Testis (tissue), 3 donors: ENCODE data around the gene STK17B. TPM values are rescaled to one million over a fixed set of nuclear protein-coding genes. Genes with fewer than 3 reads are reported as not detected.

Experiments used
- DNase-seq: peaks from one replicate; pipeline ENCODE4 v3.0.0-alpha.2; 2019
- H3K27ac ChIP-seq, 2 donors: fragments of 200-600 bp; sonication (generic); one replicate each; pipeline ENCODE4 v1.5.1; 2019
- H3K27me3 ChIP-seq: fragments of 200-600 bp; sonication (generic); one replicate; pipeline ENCODE4 v1.5.1; 2019
- H3K36me3 ChIP-seq: fragments of 200-600 bp; sonication (generic); one replicate; pipeline ENCODE4 v1.5.1; 2017; ENCODE audit warnings: low read depth; ENCODE audit errors: missing control alignments
- H3K4me1 ChIP-seq: fragments of 200-600 bp; sonication (generic); one replicate; pipeline ENCODE4 v1.5.1; 2019
- H3K4me3 ChIP-seq, 2 donors: fragments of 200-600 bp; sonication (generic); one replicate each; pipeline ENCODE4 v1.5.1; 2017 to 2019
- H3K9me3 ChIP-seq: fragments of 200-600 bp; sonication (generic); one replicate; pipeline ENCODE4 v1.5.1; 2017
- POLR2A ChIP-seq: fragments of 450-650 bp; IDR thresholded peaks from one replicate; pipeline ENCODE4 v1.6.1; 2017; ENCODE audit warnings: antibody characterized with exemption, mild to moderate bottlenecking, moderate library complexity
- WGBS, 2 donors: methylation state at CpG; one replicate each; pipeline ENCODE4 v1.1.5; 2018; 5-methylcytosine and 5-hydroxymethylcytosine counted together
- intact Hi-C: fragments of 100-400 bp; cut with DNase I; formaldehyde crosslinking; loops from one replicate; pipeline ENCODE4 v1.15.1; 2023; ENCODE audit warnings: low total_unique reads
- polyA plus RNA-seq: library from polyadenylated mRNA; stranded (reverse); fragments of 350-450 nt; fragmentation: Illumina TruSeq; extraction: RNeasy Lipid Tissue Mini Kit (QIAGEN cat#74804); gene quantifications from one replicate; pipeline ENCODE4 v1.2.3, GENCODE V29; 2014; ENCODE audit warnings: low read depth, low replicate concordance; ENCODE audit not compliant: insufficient read depth
- total RNA-seq, 2 donors: library from RNA; depleted of rRNA; stranded (reverse); fragments of >200 nt; gene quantifications; one replicate each; pipeline ENCODE4 v1.2.3, GENCODE V29; 2016
- TF ChIP-seq, protein P1 (sequence below), 3 experiments: fragments of 450-650 bp in 2 of 3; fragments of 200-600 bp in 1 of 3; sonication (generic) in 1 of 3; IDR thresholded peaks; one replicate each; pipeline ENCODE4 v1.5.1; 2016 to 2019; ENCODE audit warnings: antibody characterized with exemption in 3 of 3, mild to moderate bottlenecking in 2 of 3, moderate library complexity in 1 of 3

STK17B gene
- total and polyA plus RNA-seq, 3 donors from 2014 or later = 10.4 to 18.1 (median 10.6) TPM

DNA sequence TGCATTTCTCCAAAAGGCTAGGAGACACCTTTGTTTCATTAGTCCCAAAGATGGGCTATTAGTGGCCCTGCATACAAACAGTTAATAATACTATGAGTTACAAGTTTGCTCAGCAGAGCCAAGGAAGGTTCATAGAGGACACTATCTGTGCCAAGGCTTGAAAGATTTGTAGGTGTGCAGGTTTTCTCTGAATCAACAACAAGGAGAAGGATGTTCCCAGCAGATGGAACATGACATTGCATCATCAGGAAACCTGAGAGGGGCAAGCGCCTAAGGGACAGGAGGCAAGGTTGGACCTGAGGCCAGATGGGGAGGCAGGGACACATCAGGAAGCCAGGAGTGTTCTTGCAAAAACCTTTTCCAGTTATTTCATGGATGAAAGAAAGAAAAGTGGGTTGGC lies 35.4 kb upstream of the STK17B start:
- intact Hi-C loops = no loop called here
- H3K4me3 ChIP-seq = no peak overlapping the region
- peaks cover 5% of the 10 kb centered on the region for H3K4me1 ChIP-seq
- no peaks in the 10 kb centered on the region for H3K27me3 ChIP-seq
- H3K36me3 ChIP-seq = no peaks in the 10 kb centered on the region
- 85 to 100% methylated on average over 1 of the region's 1 CpG for WGBS, 2 donors
- no peak for DNase-seq
- TF ChIP-seq, protein P1, sequence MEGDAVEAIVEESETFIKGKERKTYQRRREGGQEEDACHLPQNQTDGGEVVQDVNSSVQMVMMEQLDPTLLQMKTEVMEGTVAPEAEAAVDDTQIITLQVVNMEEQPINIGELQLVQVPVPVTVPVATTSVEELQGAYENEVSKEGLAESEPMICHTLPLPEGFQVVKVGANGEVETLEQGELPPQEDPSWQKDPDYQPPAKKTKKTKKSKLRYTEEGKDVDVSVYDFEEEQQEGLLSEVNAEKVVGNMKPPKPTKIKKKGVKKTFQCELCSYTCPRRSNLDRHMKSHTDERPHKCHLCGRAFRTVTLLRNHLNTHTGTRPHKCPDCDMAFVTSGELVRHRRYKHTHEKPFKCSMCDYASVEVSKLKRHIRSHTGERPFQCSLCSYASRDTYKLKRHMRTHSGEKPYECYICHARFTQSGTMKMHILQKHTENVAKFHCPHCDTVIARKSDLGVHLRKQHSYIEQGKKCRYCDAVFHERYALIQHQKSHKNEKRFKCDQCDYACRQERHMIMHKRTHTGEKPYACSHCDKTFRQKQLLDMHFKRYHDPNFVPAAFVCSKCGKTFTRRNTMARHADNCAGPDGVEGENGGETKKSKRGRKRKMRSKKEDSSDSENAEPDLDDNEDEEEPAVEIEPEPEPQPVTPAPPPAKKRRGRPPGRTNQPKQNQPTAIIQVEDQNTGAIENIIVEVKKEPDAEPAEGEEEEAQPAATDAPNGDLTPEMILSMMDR (IDR thresholded peaks at IDR 0.05) = no peak
- no peak for TF ChIP-seq POLR2A
- no peaks in the 10 kb centered on the region for H3K9me3 ChIP-seq
- no peak overlapping the region for H3K27ac ChIP-seq

DNA sequence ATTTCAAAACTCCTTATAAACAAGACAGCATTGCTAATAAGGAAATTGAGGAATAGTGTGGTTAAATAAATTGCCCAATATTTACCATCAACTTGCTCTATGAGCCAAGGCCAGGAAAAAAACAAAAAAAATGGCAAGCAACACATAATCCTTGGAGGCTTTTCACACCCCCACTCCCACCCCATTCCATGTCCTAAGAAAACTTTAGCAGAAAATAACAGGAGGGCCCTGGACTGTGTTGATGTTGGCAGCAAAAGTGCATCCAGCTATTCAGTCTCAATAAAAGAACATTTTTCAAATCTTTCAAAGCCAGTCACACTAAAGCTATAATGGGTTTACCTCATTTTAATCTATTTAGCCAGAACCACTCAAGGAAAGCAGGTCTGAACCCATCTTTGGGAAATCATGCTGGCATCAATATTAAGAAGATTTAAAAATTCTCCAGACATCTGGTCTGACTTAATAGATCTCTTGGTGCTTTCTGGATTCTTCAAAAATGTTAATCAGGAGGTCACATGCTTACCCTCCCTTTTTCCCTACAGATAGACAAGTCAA lies 34.6 kb upstream of the STK17B start:
- intact Hi-C loops = no loop called here
- H3K27me3 ChIP-seq = no peaks in the 10 kb centered on the region
- H3K36me3 ChIP-seq = no peaks in the 10 kb centered on the region
- no peak overlapping the region for H3K27ac ChIP-seq
- H3K4me1 ChIP-seq = peaks cover 5% of the 10 kb centered on the region
- no peak for DNase-seq
- H3K4me3 ChIP-seq = no peak overlapping the region
- H3K9me3 ChIP-seq = no peaks in the 10 kb centered on the region
- TF ChIP-seq POLR2A = no peak
- TF ChIP-seq, protein P1 (IDR thresholded peaks at IDR 0.05) = no peak

DNA sequence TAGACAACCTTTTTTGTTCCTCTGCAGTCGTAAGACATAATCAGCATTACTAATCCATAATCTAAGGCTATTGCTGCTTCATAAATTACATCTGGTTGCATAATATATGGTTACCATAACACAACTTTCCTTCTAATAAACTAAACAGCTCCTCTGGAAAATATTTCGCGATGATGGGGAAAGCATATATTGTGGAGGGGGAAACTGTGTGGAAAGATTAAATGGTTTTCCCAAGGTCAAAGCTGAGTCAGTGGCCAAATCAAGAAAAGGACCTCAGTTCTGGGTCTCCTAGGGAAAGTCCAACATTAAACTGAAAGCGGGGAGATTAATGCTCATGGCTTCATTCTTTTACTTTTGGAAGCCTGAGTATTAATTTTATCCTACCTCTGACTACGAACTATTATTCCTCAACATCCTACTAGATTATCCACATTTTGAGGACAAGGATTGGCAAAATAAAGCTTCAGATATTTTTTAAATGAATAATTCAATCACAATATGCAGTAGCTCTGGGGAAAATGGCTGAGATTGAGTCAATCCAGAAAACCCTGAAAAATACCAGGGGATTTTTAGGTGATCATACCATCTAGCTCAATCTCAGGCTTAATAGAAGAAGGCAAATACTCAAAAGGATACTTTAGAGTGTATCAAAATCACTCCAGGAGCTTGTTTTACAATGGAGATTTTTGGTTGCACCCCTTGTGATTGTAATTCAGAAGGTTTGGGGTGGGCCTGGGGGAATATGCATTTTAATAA lies 33.8 kb upstream of the STK17B start:
- no peak for DNase-seq
- H3K36me3 ChIP-seq = no peaks in the 10 kb centered on the region
- H3K4me3 ChIP-seq = no peak overlapping the region
- intact Hi-C loops = no loop called here
- TF ChIP-seq, protein P1 (IDR thresholded peaks at IDR 0.05) = no peak
- TF ChIP-seq POLR2A = no peak
- no peaks in the 10 kb centered on the region for H3K27me3 ChIP-seq
- H3K27ac ChIP-seq = no peak overlapping the region
- no peaks in the 10 kb centered on the region for H3K9me3 ChIP-seq
- 71 to 72% methylated on average over 5 of the region's 5 CpGs for WGBS, 2 donors
- H3K4me1 ChIP-seq = peaks cover 5% of the 10 kb centered on the region

DNA sequence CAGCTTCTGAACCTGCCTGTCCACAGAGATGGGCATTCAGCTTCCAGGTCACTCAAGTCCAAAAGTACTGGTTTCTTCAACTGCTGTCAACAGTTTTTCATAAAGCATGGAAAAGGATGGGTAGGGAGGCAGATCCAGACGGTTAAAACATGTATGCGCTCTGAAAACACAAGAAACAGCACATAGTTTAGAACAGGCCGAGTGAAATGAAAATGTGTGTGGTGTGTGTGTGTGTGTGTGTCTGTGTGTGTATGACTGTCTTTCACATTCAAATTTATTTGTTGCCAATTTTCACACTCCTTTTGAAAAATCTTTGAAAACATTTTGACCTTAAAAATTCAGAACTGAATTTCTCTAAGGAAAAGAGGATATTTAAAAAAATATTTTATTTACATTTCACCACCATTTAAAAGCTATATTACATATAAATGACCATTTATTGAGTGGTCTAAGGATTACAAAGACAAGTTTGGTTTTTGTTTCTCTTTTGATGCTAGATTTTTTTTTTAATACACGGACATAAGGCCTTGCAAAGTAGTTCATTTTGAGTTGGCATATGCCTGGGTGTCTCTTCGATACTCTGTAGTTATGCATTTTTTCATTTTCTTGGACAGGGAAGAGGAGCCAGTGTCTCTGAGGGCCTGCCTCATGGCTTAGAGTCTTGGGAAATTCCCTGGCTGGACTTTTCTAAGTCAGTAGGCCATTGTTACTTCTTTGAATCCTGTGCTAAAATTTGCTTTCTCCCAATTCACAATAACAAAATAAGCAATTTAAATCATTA lies 30.0 kb upstream of the STK17B start:
- no peaks in the 10 kb centered on the region for H3K36me3 ChIP-seq
- no peak for DNase-seq
- H3K4me3 ChIP-seq = no peak overlapping the region
- H3K27ac ChIP-seq = no peak overlapping the region
- WGBS, 2 donors = 75 to 77% methylated on average over 5 of the region's 5 CpGs
- intact Hi-C loops = no loop called here
- no peaks in the 10 kb centered on the region for H3K9me3 ChIP-seq
- TF ChIP-seq POLR2A = no peak
- TF ChIP-seq, protein P1 (IDR thresholded peaks at IDR 0.05) = no peak
- peaks cover 5% of the 10 kb centered on the region for H3K4me1 ChIP-seq
- H3K27me3 ChIP-seq = no peaks in the 10 kb centered on the region
